ENCODE data around the gene CC2D1A.
"Not testable (repeated sequence)": the region's sequence is repeated elsewhere in the genome, so short reads cannot be mapped to it uniquely, and the experiment has no call there.

CC2D1A gene

DNA sequence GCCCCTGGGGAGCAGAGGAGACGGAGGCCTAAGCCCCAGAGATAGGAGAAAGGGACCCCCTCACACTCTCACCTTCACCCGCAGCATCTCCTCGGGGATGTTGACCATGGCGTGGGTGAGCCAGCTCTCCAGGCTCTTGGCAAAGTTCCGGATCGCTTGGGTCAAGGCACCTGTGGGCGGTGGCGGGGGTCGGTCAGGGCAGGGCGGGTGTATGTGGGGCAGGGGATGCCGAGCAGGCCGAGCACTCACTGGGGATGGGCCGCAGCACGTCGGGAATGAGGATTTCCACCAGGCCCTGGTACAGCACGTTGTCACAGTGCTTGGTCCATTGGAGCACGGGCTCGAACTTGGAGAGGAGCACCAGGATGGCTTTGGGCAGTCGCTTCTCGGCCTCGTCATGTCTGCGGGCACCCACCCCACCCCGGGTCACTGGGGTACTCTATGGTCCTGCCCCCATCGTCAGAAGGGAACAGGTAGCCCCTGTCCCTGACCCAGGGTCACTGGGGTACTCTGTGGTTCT, 59.4 kb downstream of the CC2D1A start:
- DNase-seq, result no peak

DNA sequence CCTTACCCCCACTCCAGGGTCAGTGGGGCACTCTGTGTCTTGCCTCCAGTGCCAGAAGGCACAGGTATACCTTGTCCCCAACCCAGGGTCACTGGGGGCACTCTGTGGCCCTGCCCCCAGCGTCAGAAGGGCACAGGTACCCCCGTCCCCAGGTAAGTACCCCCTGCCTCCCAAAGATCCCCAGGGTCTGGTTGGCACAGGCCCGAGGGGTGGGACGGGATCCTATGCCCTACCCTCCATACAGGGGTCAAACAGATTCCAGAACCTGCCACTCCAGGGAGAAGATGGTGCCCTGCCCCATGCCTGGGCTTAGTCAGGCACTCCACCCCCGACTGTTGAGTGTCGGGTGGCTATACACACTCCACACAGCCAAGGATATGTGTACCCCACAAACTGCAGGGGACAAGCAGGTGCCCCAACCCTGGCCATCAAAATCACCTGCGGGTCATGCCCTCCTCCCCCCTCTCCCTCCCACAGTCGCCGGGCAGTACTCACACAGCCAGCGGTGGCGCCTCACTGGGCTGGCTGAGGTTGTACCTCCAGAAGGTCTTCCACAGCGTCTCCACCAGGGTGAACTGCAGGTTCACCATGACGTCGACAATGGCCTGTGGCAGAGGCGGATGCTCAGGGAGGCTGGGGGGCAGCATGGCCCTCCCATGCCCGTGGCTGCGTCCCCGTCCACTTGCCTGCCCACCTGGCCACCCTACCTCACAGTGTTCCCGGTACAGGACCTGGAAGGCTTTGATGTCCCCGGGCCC, 60.1 kb downstream of the CC2D1A start:
- no peak for DNase-seq

DNA sequence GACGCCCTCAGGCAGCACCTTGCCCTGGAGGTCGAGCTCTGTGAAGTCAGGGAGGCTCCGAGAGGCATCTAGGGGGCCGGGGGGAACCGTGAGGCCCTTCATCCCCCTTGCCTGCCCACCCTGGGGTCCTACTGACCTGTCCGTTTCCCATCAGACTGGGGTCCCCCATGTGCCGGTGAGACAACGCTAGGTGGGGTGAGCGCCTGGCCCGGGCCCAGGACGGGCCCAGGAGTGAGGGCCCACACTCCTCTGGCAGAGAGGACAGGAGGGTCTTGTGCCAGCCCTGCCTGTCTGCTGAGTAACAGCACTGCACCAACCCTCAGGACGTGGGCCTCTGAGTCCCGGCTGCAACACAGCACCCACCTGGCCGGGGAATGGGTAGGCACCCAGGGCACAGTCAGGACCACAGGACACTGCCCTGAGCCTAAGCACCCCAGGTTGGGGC, 60.7 kb downstream of the CC2D1A start:
- DNase-seq, result no peak

DNA sequence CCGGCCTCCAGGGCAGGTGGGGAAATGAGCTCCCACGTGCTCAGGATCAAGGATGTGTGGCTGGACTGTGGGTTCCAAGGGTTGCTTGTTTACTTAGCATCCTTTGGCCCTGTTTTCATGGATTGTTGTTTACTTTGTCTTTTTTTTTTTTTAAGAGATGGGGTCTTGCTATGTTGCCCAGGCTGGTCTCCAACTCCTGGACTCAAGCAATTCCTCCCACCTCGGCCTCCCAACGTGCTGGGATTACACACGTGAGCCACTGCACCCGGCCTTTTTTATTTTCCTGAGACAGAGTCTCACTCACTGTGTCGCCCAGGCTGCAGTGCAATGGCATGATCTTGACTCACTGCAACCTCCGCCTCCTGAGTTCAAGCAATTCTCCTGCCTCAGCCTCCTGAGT, 61.2 kb downstream of the CC2D1A start:
- DNase-seq, result not testable (repeated sequence)

DNA sequence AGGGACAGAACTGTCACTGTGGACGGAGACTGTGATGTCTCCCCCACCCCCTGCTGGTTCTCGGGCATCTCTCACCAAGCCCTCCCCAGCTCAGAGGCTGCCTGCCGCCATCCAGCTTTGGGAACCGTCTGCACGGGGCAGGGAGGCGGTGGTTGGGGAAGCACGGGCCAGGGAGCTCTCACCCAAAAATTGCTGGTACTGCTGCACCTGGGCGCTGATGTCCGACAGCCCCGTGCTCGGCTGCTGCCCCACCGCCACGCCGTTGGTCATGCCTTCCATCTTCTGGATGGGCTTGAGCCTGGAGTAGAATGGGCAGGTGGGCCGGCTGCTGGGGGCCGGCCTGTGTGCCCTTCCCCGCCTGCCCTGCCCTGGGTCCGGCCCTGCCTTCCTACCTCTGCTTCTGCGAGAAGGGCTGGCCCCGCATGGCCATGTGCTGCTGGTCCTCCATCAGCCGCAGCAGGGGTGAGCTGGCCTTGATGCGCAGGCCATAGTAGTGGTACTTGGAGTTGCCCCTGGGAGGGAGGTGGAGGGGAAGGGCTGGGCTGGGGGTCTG, 62.5 kb downstream of the CC2D1A start:
- no peak for DNase-seq

DNA sequence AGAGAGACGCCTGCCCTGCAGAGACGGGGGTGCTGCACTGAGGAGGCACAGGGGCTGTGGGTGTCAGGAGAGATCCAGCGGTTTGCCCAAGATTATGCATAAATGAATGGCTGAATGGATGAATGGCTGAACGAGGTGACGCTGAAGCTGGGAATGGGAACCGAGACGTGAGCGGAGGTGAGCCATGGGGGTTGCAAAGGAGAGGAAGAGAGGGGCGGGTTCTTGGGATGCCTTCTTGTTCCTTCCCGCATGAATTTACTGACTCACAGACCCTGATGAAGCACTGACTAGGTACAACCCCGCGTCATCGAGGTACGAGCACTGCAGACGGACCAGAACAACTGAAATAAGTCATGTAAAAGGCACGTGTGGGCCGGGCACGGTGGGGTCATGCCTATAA, 63.0 kb downstream of the CC2D1A start:
- DNase-seq, result no peak

DNA sequence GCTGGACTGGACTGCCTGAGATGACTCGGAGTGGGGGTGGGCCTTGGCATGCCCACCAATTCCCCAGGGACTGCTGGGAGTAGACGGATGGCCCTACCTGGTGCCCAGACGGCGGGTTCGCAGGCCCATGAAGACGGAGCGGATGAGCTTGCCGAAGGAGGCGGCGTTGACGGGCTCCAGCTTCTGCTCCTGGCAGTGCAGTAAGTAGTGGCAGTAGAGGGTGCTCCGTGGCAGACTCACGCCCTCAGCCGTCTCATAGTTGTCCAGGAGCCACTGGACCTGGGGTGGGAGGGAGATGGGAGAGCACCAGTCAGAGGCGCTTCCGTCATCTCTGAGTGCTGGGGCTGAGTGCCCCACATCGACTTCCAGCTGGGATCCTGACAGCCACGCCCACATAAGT, 63.9 kb downstream of the CC2D1A start:
- DNase-seq, result no peak

DNA sequence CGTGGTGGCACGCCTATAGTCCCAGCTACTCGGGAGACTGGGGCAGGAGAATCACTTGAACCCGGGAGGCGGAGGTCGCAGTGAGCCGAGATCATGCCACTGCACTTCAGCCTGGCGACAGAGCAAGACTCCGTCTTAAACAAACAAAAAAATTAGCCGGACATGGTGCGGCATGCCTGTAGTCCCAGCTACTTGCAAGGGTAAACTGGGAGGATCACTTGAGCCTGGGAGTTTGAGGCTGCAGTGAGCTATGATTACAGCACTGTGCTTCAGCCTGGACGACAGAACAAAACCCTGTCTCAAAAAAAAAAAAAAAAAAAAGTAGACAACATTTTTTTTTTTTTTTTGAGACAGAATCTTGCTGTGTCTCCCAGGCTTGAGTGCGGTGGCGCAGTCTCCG, 65.9 kb downstream of the CC2D1A start:
- DNase-seq, result not testable (repeated sequence)

DNA sequence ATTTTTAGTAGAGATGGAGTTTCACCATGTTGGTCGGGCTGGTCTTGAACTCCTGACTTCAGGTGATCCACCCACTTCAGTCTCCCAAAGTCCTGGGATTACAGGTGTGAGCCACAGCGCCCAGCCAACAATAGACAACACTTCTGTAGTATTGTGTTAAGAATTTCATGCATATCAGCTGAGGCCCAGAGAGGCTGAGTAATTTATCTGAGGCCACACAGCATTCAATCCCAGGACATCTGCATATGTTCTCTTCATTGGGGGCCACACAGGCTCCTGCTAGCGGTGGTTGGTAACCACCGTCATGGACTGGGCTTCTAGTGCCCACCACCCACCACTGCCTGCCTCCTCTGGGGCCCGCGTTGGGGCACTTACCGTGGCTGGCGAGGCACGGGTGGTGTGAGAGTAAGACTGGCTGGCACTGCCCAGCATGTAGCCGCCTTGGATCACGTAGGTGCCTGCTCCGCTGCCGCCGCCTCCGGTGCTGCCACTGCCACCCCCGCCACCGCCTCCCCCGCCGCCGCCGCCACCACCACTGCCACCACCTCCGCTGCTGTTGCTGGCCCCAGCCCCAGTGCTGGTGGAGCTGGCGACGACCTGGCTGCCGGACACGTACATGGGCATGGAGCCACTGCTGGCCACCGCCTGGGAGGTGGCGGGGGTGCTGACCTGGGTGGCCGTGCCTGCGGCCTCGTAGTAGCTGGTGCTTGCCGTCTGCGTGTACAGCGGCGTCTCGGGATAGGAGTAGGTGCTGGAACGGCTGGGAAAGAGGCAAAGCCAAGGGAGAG, 66.6 kb downstream of the CC2D1A start:
- no peak for DNase-seq

DNA sequence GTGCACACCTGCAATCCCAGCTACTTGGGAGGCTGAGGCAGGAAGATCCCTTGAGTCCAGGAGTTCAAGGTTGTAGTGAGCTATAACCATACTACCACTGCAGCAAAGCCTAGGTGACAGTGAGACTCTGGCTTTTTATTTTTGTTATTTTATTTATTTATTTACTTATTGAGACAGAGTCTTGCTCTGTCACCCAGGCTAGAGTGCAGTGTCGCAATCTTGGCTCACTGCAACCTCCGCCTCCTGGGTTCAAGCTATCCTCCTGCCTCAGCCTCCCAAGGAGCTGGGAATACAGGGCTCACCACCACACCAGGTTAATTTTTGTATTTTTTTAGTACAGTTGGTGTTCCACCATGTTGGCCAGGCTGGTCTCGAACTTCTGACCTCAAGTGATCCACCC, 67.5 kb downstream of the CC2D1A start:
- DNase-seq, result not testable (repeated sequence)

DNA sequence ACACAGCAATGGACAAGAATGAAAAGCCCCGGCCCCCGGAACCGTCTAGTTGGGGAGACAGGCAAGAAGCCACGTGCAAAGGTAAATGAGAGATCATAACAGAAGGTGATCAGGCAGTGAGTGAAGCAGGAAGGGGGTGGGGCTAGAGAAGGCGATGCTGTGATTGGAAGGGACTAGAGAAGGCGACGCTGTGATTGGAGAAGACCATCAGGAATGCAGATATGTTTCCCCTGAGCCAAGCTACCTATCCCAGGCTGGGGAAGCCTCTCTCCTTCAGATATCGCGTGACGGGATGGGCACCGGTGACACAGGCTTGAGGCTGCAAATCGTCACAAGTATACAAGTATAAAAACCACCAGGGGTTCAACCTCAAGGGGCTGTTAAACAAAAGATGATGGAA, 68.1 kb downstream of the CC2D1A start:
- DNase-seq, result no peak

DNA sequence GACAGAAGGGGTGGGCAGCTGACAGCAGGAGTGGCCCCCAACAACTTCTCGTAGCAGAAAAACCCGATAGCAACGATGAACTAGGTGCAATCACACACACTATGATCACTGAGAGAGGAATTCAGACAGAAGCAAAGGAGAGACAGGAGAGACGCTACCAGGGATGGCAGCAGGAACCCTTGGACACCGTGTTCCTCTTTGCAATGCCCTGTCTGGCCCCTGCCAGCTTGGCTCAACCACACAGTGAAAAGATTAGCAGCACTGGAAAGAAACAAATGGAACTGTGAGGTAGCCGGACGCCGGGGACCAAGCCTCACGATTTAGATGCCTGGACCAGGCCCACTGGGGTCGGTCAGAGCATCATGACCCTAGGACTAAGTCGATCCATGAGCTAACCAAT, 69.9 kb downstream of the CC2D1A start:
- DNase-seq, result no peak

DNA sequence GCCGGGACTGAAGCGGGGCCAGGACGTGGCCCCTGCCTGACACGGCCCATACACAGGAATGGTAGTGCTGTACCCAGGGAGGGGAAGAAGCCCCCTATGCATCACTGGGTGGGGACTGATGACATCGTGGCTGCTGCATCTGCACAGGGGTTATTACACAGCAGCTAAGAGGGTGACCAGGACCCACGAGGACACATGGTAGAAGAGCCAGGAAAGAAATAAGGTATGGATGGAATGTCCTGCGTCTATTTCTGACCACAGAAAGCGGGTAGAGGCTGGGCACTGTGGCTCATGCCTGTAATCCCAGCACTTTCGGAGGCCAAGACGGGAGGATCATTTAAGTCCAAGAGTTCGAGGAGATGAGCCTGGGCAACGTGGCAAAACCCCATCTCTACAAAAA, 70.4 kb downstream of the CC2D1A start:
- no peak for DNase-seq

DNA sequence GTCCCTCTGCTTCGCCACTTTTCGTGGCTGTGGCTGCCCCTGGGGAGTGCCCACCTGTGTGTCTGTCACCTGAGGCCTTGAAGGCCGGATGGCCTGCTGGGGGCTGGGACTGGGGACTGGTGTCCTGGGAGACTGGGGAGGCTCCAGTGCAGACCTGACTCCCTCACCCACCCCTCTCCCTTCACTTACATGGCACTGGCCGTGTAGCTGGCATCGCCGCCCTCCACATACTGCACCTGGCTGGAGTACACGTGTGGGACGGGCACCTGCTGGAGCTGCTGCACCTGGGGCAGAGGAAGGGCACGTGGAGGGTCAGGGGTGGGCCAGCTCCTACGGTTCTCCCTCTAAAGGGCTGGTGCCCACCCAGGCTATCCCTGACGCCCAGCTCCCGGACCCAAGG, 71.8 kb downstream of the CC2D1A start:
- DNase-seq, result no peak

DNA sequence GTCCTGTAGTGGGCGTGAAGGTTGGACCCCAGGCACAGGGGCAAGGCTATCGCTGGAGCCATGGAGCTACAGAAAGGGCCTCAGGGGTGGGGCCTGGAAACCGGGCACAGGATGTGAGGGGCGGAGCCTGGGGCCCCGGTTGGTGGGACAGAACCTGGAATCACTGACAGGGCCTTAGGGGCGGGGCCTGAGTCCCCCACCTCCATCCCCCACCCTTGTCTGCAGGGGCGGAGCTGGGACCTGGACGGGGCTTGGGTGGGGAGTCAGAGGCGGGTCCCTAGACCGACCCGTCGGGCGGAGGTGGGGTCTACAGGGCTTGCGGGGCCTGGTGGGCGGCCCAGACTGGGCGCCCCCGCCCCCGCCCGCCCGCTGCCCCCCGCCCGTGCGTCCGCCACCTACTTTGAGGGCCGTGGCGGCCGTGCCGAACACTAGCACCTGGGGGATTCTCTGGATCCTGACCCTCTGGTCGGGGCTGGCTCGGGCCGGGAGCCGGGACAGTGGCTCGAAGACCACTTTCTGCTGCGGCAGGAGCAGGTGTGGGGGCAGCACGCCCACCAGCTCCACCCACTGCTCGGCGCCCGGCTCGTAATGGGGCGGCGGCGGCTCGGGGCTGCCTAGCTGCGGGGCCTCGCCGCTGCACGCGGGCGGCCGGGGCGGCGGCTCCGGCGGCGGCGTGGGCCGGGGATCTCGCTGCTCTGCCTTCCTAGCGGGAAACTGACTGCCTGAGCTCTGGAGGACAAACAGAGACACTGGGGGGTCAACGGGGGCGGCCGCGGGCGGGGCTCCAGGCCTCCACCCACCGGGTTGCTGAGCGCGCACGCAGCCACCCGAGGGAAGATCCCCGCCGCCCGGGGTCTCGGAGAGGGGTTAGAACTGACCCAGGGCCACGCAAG, 72.6 kb downstream of the CC2D1A start:
- DNase-seq, result no peak

DNA sequence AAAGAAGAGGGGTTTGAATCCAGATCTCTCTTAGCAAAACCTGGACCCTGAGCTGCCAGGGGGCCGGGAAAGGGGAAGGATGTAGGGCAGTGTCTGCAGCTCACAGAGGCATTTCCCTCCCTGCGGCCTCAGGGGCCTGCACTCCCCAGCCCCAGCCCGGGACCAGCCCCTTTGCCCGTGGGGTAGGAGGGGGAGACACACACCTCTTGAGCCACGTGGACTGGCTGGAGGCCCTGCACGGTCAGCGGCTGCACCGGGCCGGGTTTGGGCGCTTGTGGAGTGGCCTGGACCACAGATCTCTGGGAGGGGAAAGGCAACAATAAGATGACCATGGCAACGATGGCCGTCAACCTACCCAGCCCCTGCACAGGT, 73.2 kb downstream of the CC2D1A start:
- DNase-seq, result no peak

DNA sequence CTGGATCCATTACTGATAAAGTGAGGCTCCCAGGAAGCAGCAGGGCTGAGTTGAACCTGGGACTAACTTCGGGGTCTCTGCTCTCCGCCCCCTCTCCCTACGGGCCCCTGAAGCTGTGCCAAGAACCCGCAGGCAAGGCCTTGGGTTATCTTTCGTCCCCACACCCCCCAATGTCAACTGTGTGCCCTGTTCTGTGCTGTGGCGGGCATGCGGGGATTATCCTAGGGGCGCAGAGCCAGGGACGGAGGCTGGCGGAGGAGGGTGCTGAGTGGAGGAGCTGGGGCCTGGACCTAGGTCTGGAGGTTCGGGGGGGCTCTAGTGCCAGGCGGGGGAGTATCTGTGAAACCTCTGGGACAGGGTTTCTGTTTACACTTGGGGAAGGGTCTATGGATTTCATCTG, 73.7 kb downstream of the CC2D1A start:
- no peak for DNase-seq

DNA sequence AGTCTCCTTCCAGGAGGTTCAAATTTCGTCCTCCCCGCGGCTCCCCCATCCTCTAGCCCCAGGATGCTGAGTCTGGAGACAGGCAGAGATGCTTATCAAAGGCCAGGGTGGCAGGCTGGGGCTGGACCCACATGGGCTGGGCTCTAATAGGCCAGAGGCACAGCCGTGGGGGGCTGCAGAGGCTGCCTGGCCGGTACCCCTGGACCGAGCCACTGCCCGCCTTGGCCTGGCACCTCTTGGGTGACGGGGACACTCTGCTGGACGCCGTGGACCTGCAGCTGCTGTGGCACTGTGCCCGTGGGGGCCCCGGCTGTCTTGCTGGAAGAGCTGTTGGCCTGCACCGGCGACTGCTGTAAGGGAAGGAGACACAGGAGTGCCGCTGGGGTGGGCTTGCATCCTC, 74.3 kb downstream of the CC2D1A start:
- no peak for DNase-seq
